ENCODE measurements around the gene SMIM38. TPM values are rescaled to one million over a fixed set of nuclear protein-coding genes. Genes with fewer than 3 reads are reported as not detected.

Gene SMIM38
- total RNA-seq, 1 donor from 2014 or later: 0.26 TPM

DNA sequence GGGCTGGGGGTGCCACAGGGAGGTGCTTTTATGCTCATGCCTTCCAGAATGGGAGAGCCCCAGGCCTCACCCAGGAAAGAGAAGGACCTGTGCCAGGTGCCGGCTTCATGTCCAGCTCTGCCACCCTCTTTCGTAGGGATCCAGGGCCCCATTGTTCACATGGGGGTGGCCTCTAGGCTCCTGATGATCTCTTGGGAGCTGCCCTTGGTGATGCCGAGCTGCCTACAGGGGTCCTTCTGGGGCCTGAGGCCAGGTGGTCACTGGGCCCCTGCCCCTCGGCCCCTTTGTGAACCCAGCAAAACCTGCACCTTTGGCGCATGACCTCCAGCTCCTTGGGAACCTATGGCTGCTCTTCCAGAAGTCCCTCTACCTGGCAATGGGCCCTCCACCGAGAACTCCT is 41.4 kb upstream of the SMIM38 start:
- no peak overlapping the region for H3K4me3 ChIP-seq (ENCODE audit: low read depth, low read length)
- DNase-seq (ENCODE audit: low read depth): no peak
- H3K36me3 ChIP-seq (ENCODE audit: control insufficient read depth, insufficient read depth, low read length): no peaks in the 10 kb centered on the region
- H3K27me3 ChIP-seq (ENCODE audit: control insufficient read depth, insufficient read depth, low read length): no peaks in the 10 kb centered on the region
- no peak for TF ChIP-seq CTCF (IDR thresholded peaks at IDR 0.05; ENCODE audit: insufficient read depth, low read length, severe bottlenecking)
- FAIRE-seq: no peak

DNA sequence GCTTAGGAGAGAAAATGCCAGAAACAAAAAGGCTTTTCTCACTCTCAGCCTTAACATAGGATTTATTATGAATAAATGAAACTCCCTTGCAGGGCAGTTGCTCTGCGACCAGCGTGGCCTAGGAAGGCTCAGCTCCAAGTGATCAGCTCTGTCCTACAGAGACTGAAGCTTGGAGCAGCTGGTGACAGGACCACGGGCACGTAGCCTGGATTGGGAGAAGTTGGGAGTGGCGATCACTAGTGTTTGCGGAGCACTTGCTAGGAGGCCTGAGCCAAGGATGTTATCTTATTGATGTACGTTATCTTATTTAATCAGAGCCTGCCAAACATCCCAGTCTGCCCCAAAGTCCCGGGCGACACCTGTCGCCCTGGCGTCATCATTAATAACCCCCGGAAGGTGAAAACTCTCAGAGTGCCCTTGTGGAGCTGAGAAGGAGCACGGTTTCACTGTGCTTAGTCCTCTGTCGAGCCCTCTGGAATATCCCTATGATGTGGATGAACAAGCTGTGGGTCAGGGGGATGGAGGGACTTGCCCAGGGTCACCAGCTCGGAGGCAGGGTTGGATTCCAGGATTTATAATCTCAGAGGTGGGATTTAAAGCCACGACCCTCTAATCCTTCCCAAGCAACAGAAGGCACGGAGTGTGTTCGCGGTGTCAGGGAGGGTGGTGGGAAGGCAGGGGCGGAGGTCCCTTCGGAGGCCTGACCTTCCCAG is 40.8 kb upstream of the SMIM38 start:
- DNase-seq (ENCODE audit: low read depth): no peak
- Histone ChIP-seq H3K27me3 (ENCODE audit: control insufficient read depth, insufficient read depth, low read length) (no peaks in the 10 kb centered on the region), H3K36me3 (ENCODE audit: control insufficient read depth, insufficient read depth, low read length) (no peaks in the 10 kb centered on the region), H3K4me3 (ENCODE audit: low read depth, low read length) (no peak overlapping the region)
- FAIRE-seq: no peak
- TF ChIP-seq CTCF (IDR thresholded peaks at IDR 0.05; ENCODE audit: insufficient read depth, low read length, severe bottlenecking): no peak

- Histone ChIP-seq H3K36me3 (ENCODE audit: control insufficient read depth, insufficient read depth, low read length) (no peaks in the 10 kb centered on the region), H3K4me3 (ENCODE audit: low read depth, low read length) (no peak overlapping the region), H3K27me3 (ENCODE audit: control insufficient read depth, insufficient read depth, low read length) (no peaks in the 10 kb centered on the region)
- DNase-seq (ENCODE audit: low read depth): no peak
- no peak for FAIRE-seq
- no peak for TF ChIP-seq CTCF (IDR thresholded peaks at IDR 0.05; ENCODE audit: insufficient read depth, low read length, severe bottlenecking)
Observed at GRCh38 chr11:69115586-69116560, 39.9 kb upstream of the SMIM38 start.

DNA sequence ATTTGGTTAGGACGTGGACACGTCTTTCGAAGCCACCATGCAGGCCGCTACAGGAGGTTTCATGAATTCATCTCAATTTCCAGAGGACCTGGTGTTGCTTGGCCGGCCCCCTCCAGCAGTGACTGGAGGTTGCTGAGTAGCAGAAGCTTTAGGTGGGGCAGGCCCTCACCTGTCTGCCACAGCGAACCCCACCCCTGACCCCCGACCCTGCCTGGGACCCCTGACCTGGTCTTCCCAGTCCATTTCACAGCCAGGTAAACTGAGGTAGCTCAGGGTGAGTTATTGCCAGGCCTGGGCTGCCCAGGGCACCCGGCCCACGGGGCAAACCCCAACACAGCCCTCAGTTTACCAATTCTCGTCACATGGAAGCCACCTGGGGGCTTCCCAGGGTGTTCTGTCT is 39.1 kb upstream of the SMIM38 start:
- Histone ChIP-seq H3K36me3 (ENCODE audit: control insufficient read depth, insufficient read depth, low read length) (no peaks in the 10 kb centered on the region), H3K4me3 (ENCODE audit: low read depth, low read length) (no peak overlapping the region), H3K27me3 (ENCODE audit: control insufficient read depth, insufficient read depth, low read length) (no peaks in the 10 kb centered on the region)
- TF ChIP-seq CTCF (IDR thresholded peaks at IDR 0.05; ENCODE audit: insufficient read depth, low read length, severe bottlenecking): no peak
- no peak for FAIRE-seq
- DNase-seq (ENCODE audit: low read depth): no peak

DNA sequence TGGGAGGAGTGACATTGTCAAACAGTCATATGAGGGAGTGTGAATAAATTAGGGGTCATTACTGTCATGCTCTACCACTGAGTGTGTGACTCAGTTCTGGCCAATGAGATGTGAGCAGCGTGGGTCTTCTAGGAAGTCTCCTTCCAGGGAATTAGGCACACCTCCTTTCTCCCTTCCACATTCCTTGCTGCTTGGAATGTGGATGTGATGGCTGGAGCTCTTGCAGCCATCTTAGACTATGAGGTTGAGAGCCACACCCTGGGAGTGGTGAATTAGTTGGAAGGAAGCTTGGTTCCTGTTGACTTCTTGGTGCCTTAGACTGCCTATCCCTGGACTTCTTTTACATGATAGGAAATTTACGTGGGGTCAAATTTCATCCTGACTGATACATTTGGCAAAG is 36.5 kb upstream of the SMIM38 start:
- DNase-seq (ENCODE audit: low read depth) (no peak), FAIRE-seq (peak; percentile 43)
- TF ChIP-seq CTCF (IDR thresholded peaks at IDR 0.05; ENCODE audit: insufficient read depth, low read length, severe bottlenecking): no peak
- Histone ChIP-seq H3K27me3 (ENCODE audit: control insufficient read depth, insufficient read depth, low read length) (no peaks in the 10 kb centered on the region), H3K36me3 (ENCODE audit: control insufficient read depth, insufficient read depth, low read length) (no peaks in the 10 kb centered on the region), H3K4me3 (ENCODE audit: low read depth, low read length) (no peak overlapping the region)
